ENCODE results near the gene ANO4. TPM values are rescaled to one million over a fixed set of nuclear protein-coding genes. Genes with fewer than 3 reads are reported as not detected.

Gene ANO4
- total and polyA plus RNA-seq, 2 of the 8 experiments (the other 6 are each of a cell fraction or from before 2014, with no cell fraction given): 1.1 to 3.4 TPM

GRCh38 chr12:101050631-101051030 lies 256.1 kb downstream of the ANO4 start (continued):
- TF ChIP-seq BCL11A (IDR thresholded peaks at IDR 0.05; ENCODE audit: low read depth in 2 of 2, low read length in 2 of 2): no peak
- TF ChIP-seq EZH2 (IDR thresholded peaks at IDR 0.05; ENCODE audit: low read depth, low read length, severe bottlenecking): no peak
- no peak for TF ChIP-seq CREB1 (IDR thresholded peaks at IDR 0.05)
